Natural killer cell (primary cell): ENCODE measurements around the gene JUP. TPM values are rescaled to one million over a fixed set of nuclear protein-coding genes. Genes with fewer than 3 reads are reported as not detected.
A peak's percentile ranks its signal among the peaks of the same experiment; 100 is the strongest.

Experiments used
- ATAC-seq, 3 donors: fragments of 150-1000 bp in 2 of 3; fragments of 200-7000 bp in 1 of 3; cut with Tn5 transposase; 1 replicate in 1 of 3; 2 replicates in 2 of 3; pipeline ENCODE4 v1.10.0; 2021; ENCODE audit warnings: mild to moderate bottlenecking in 2 of 3, moderate library complexity in 2 of 3
- DNase-seq, 2 donors: peaks; one replicate each; pipeline versions ENCODE4 v3.0.0 to v3.0.0-alpha.2; 2013 to 2021; ENCODE audit warnings: mixed read lengths in 1 of 2
- H3K27ac ChIP-seq: one replicate; pipeline ENCODE4 v1.5.1; 2013; ENCODE audit warnings: mild to moderate bottlenecking, low read length
- H3K27me3 ChIP-seq: one replicate; pipeline ENCODE4 v1.6.1; 2013; ENCODE audit warnings: low read length; ENCODE audit not compliant: control insufficient read depth, insufficient read depth
- H3K36me3 ChIP-seq: one replicate; pipeline ENCODE4 v1.6.1; 2013; ENCODE audit warnings: low read length; ENCODE audit not compliant: control insufficient read depth, insufficient read depth
- H3K4me1 ChIP-seq: one replicate; pipeline ENCODE4 v1.6.1; 2013; ENCODE audit warnings: low read length; ENCODE audit not compliant: control insufficient read depth, insufficient read depth
- H3K4me3 ChIP-seq: one replicate; pipeline ENCODE4 v1.5.1; 2013; ENCODE audit warnings: low read length
- H3K9me3 ChIP-seq: one replicate; pipeline ENCODE4 v1.6.1; 2013; ENCODE audit warnings: low read length; ENCODE audit not compliant: control insufficient read depth, insufficient read depth
- H3K27ac Mint-ChIP-seq, 2 donors: one replicate each; pipeline ENCODE4 v1.8.0; 2022; ENCODE audit warnings: mild to moderate bottlenecking in 2 of 2, mixed read lengths in 2 of 2, moderate library complexity in 1 of 2
- H3K27me3 Mint-ChIP-seq, 2 donors: one replicate each; pipeline ENCODE4 v1.8.0; 2022; ENCODE audit warnings: low read depth in 2 of 2, mixed read lengths in 2 of 2
- H3K36me3 Mint-ChIP-seq: one replicate; pipeline ENCODE4 v1.8.0; 2022; ENCODE audit warnings: mixed read lengths
- H3K4me1 Mint-ChIP-seq, 2 donors: one replicate each; pipeline ENCODE4 v1.8.0; 2022; ENCODE audit warnings: mixed read lengths in 2 of 2
- H3K4me3 Mint-ChIP-seq: one replicate; pipeline ENCODE4 v1.8.0; 2022; ENCODE audit warnings: mild to moderate bottlenecking, moderate library complexity, mixed read lengths
- H3K9me3 Mint-ChIP-seq, 2 donors: one replicate each; pipeline ENCODE4 v1.8.0; 2022; ENCODE audit warnings: mixed read lengths in 2 of 2
- CTCF ChIP-seq: fragments of 200-600 bp; IDR thresholded peaks from one replicate; pipeline ENCODE4 v1.8.0; 2022; ENCODE audit warnings: antibody characterized with exemption
- WGBS: methylation state at CpG from one replicate; pipeline ENCODE4 v1.1.7; 2013; ENCODE audit warnings: missing lambda C conversion rate; ENCODE audit not compliant: insufficient coverage; 5-methylcytosine and 5-hydroxymethylcytosine counted together
- intact Hi-C: fragments of 100-400 bp; cut with micrococcal nuclease; formaldehyde crosslinking; loops from one replicate; pipeline ENCODE4 v1.14.2; 2022
- total RNA-seq, 4 donors: library from RNA; stranded (reverse); fragments of 120-200 nt in 1 of 4; gene quantifications; one replicate each; pipeline versions ENCODE4 v1.2.3 to v1.2.4, GENCODE V29; 2013 to 2022

Gene JUP
- total RNA-seq, 3 donors from 2014 or later (not counting 1 experiment from before 2014, with no cell fraction given): 1.8 to 12.1 (median 2.0) TPM

GRCh38 chr17:41801374-41802271, 15.1 kb upstream of the JUP start:
- H3K9me3 Mint-ChIP-seq: no peaks in the 10 kb centered on the region
- peaks cover 0 to 7% of the 10 kb centered on the region in 2 donors for H3K4me1 Mint-ChIP-seq
- H3K4me3 ChIP-seq: no peak overlapping the region
- no peak overlapping the region for H3K27ac ChIP-seq
- peaks cover 0 to 2% of the 10 kb centered on the region in 2 donors for H3K27me3 Mint-ChIP-seq
- H3K36me3 Mint-ChIP-seq: no peaks in the 10 kb centered on the region
- no peaks in the 10 kb centered on the region for H3K36me3 ChIP-seq
- intact Hi-C loops: loop anchor here (1.0 kb wide), 1 partner anchor 63 kb away; no protein-coding TSS in a partner anchor
- peak; percentile 96 for TF ChIP-seq CTCF
- WGBS: 29% methylated on average over 14 of the region's 14 CpGs
- DNase-seq (peak; percentile 70 to 87), ATAC-seq (peak; percentile 75 to 95 (median 91))
- H3K27me3 ChIP-seq: no peaks in the 10 kb centered on the region
- H3K9me3 ChIP-seq: no peaks in the 10 kb centered on the region
- peaks cover 8% of the 10 kb centered on the region for H3K4me1 ChIP-seq
- no peak overlapping the region for H3K27ac Mint-ChIP-seq
- H3K4me3 Mint-ChIP-seq: no peak overlapping the region

- Mint-ChIP-seq H3K36me3 (no peaks in the 10 kb centered on the region), H3K4me1 (peaks cover 0 to 7% of the 10 kb centered on the region in 2 donors), H3K4me3 (no peak overlapping the region), H3K27me3 (peaks cover 0 to 2% of the 10 kb centered on the region in 2 donors), H3K27ac (no peak overlapping the region), H3K9me3 (no peaks in the 10 kb centered on the region)
- intact Hi-C loops: loop anchor here (1.0 kb wide), 1 partner anchor 62 kb away; no protein-coding TSS in a partner anchor
- Histone ChIP-seq H3K27me3 (no peaks in the 10 kb centered on the region), H3K36me3 (no peaks in the 10 kb centered on the region), H3K9me3 (no peaks in the 10 kb centered on the region), H3K4me1 (peaks cover 8% of the 10 kb centered on the region), H3K4me3 (no peak overlapping the region), H3K27ac (no peak overlapping the region)
- TF ChIP-seq CTCF: no peak
- peak in 1 of 2 donors; percentile 50 for DNase-seq
- 84% methylated on average over 18 of the region's 18 CpGs for WGBS
- peak in 1 of 3 donors; percentile 26 for ATAC-seq
Measured at GRCh38 chr17:41800601-41801373, 14.3 kb upstream of the JUP start.

GRCh38 chr17:41799366-41799765, 12.9 kb upstream of the JUP start:
- Histone ChIP-seq H3K4me1 (peaks cover 8% of the 10 kb centered on the region), H3K27me3 (no peaks in the 10 kb centered on the region), H3K27ac (no peak overlapping the region), H3K9me3 (no peaks in the 10 kb centered on the region), H3K36me3 (no peaks in the 10 kb centered on the region), H3K4me3 (no peak overlapping the region)
- Mint-ChIP-seq H3K36me3 (no peaks in the 10 kb centered on the region), H3K27me3 (peaks cover 0 to 2% of the 10 kb centered on the region in 2 donors), H3K9me3 (no peaks in the 10 kb centered on the region), H3K27ac (no peak overlapping the region), H3K4me3 (no peak overlapping the region), H3K4me1 (peaks cover 0 to 7% of the 10 kb centered on the region in 2 donors)
- no peak for TF ChIP-seq CTCF
- WGBS: 94% methylated on average over 8 of the region's 8 CpGs
- DNase-seq (no peak), ATAC-seq (no peak)
- intact Hi-C loops: no loop called here
